MV-4-11 (cell line): Measurements from ENCODE around the gene DPF3.

Experiments
- DNase-seq: peaks from one replicate; lab custom pipeline; 2025; lab: John Stamatoyannopoulos, UW

The DPF3 gene

DNA sequence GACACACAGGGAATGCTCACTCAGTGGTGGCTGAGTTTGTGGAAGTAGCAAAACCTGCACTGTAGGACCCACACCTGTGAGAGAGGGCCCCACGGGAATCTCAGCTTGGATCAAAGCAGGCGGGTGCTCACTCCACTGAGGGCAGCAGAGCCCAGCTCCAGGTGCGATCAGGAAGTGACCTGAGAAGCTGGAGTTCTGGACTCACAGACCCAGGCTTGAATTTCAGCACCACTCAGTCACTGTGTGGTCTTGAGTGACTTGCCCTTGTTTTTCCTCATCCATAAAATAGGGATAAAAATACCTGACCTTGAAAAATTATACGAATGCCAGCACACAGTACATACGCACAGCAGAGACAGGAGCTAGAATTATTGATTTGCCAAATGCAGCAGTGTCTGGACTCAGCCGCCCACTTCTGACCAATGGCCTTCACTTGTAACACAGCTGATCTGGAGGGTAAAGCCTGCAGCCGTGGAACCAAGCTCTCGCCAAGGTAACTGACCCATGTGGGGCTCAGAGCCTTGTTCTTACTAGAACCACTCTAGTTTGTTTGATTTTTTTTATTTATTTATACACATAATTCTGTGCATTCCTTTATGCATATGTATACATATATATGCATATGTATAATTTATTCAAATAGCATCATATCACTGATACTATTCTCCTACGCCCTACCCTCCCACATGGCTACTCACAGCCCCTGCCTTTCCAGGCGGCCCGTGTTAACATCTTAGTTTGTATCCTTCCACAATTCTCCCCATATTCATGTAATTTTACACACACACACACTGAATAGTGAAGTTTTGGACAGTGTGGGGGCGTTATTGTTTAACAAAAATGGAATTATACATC, 53.9 kb downstream of the DPF3 start:
- no peak for DNase-seq

GRCh38 chr14:72839351-72839750, 54.5 kb downstream of the DPF3 start:
- DNase-seq = no peak

GRCh38 chr14:72836085-72836484, 57.8 kb downstream of the DPF3 start:
- DNase-seq = no peak

DNA sequence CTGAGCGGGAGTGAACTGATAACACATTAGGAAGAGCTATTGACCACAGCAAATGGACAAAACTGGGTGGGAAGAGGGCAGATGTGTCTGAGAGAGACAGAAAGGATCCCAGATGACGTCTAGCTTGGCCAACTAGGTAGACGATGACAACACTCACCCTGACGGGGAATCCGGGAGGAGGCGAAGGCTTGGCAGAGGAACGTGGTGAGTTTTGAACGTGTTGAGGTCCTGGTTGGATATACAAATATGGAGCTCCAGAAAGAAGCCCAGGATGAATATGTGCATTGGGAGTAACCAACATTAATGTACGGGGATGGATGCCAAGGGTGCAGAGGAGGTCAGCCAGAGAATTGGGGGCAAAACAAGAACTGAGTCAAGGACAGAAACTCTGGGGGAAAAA, 60.7 kb downstream of the DPF3 start:
- DNase-seq = no peak

- no peak for DNase-seq
Observed at GRCh38 chr14:72830786-72831594, 62.9 kb downstream of the DPF3 start.

DNA sequence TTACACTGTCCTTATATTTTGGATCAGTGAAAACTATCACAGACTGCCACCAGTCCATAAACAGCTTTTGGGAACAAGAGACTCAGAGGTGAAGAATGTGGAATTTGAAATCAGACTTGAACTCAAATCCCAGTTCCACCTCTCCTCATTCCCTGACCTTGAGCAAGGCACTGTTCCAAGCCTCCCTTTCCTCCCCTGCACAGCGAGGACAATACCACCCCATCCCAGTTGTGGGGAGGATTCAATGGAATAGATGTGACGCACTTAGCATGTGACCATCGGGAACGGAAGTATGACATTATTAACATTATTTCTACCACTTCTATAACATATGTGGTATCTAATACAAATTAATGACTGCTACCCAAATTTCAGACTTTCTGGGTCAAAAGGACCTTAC, 63.5 kb downstream of the DPF3 start:
- no peak for DNase-seq

- no peak for DNase-seq
Observed at GRCh38 chr14:72828604-72829003, 65.3 kb downstream of the DPF3 start.

DNA sequence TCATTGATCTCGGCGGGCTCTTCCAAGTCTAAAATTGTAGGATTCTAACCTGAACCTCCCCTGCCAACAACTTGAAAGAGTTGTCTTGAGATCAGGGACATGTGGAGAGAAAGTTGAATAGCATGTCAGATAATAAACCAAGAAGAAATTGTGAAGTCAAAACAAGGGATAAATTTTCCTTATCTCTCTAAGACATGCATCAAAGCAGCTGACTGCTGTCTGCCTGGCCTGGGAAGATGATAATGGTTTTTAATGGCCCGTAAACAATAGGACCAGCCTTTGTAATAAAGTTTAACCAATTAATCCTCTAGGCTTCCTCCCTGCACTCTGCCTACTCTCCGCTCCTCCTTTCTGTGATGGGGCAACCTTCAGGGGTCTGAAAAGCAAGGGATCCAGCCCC, 67.9 kb downstream of the DPF3 start:
- DNase-seq = no peak

DNA sequence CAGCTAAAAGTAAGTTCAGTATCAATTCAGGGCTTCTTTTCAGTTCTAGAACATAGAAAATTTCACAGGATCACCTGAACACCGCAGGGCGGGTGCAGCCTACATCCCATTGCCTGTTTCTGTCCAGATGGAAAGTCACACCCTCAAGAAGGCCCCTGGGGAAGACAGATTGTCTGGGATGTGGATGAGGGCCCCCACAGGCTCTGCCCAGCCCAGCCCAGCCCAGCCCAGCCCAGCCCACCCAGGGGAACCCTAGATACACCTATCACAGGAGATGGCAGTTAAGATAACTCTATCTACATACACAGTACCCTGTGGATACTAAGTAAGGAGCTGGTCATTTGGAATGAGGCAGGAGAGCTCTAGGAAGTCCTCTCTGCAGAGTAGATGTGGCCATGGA, 68.4 kb downstream of the DPF3 start:
- no peak for DNase-seq

DNA sequence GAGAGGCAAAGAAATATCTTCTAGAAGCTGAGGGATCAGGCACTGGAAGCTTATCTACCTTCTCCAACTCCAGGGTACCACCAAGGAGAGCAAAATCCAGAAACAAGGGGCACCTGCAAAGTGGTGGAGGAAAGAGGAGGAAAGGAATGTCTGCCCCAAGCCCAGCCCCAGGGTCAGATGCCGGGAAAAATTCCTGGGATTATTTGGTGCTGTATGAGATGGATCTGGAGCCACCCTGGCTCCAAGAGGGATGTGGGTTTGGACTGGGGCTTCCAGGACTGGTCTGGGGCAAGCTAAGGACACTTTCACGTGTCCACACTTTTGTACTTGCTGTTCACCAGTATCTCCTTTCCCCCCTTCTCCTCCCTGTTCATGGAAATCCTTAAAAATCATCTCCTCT, 69.8 kb downstream of the DPF3 start:
- DNase-seq = no peak

- no peak for DNase-seq
Observed at GRCh38 chr14:72822946-72823611, 70.8 kb downstream of the DPF3 start.

DNA sequence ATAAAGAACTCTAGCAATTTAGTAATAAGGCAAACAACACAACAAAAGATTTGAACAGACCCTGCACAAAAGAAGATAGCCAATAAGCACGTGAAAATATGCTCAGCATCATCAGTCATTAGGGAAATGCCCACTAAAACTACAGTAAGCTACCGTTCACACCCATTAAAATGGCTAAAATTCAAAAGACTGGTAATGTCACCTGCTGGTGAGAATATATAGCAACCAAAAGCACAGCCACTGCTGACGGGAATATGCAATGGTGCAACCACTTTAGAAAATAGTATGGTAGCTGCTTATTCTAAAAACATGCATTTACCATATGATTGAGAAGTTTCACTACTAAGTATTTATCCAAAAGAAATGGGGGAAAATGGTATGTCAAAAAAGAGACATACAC, 74.9 kb downstream of the DPF3 start:
- no peak for DNase-seq

- DNase-seq = no peak
Observed at GRCh38 chr14:72816287-72816686, 77.6 kb downstream of the DPF3 start.

DNA sequence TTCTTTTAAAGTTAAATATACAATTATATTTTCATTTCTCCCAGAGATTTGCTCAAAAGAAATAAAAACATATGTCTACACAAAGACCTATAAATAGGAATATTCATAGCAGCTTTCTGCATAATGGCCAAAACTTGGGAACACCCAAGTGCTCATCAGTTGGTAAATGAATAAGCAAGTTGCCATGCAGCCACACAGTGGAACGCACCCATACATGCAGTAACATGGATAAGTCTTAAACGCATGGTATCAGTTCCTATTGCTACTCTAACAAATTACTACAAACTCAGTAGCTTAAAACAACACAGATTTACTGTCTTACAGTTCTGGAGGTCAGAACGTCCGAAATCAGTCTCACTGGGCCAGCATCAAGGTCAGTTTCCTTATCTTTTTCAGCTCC, 78.5 kb downstream of the DPF3 start:
- DNase-seq = no peak

DNA sequence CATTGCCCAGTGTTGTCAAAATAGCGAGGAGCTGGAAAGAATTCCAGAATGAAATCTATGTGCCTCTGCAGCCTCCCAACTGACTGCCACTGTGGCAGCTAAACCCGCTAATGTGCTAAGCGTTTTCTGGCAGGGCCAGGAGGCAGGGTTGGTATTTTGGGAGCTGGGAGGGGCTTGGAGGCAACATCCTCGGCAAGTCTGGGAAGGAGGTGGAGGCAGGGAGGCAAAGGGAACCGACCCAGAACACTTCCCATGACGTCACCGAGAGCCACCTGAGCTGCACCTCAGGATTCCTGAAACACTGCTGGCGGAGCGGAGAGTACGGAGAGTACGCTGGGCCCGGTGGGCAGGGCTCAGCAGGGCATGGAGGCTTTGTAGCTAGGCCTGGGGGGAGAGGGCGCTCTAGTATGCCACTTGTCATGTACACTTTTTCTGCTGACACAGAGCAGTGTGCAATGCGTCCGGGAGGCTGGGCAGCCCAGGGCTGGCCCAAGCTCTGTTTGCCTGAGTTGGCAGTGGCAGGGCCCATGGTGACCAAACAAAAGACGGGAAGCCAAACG, 81.5 kb downstream of the DPF3 start:
- no peak for DNase-seq

GRCh38 chr14:72810201-72810600, 83.7 kb downstream of the DPF3 start:
- no peak for DNase-seq

DNA sequence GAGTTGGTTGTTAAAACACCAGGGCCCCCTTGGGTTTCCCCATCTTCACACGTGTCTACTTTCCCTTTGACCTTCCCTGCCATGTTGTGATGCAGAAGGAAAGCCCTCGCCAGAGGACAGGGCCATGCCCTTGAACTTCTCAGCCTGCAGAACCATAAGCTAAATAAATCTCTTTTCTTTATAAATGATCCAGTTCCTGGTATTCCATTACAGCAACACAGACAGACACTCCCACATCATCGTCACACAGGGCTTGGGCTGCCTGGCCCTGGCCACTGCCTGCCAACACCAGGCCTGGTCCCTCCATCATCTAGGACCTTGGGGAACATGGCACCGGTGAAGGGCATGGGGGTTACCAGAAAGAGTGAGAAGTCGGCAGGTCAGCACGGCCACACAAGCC, 84.8 kb downstream of the DPF3 start:
- no peak for DNase-seq

- DNase-seq = no peak
Observed at GRCh38 chr14:72808564-72808963, 85.3 kb downstream of the DPF3 start.

DNA sequence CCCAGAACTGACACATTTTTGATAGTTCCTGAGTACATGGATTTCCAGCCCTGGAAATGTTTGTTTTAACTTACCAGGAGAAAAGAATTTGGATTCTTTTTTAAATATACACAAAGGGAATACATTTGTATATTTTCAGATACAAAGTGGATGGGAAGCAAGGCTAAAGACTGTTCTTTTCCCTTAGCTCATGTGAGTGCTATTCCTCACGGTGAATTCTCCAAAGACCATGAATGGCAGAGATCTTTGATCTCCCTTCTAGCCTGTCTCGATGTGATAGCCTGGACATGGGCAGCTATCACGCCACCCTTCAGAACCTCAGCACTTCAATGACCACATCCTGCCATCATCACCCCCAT, 91.3 kb downstream of the DPF3 start:
- DNase-seq = no peak

DNA sequence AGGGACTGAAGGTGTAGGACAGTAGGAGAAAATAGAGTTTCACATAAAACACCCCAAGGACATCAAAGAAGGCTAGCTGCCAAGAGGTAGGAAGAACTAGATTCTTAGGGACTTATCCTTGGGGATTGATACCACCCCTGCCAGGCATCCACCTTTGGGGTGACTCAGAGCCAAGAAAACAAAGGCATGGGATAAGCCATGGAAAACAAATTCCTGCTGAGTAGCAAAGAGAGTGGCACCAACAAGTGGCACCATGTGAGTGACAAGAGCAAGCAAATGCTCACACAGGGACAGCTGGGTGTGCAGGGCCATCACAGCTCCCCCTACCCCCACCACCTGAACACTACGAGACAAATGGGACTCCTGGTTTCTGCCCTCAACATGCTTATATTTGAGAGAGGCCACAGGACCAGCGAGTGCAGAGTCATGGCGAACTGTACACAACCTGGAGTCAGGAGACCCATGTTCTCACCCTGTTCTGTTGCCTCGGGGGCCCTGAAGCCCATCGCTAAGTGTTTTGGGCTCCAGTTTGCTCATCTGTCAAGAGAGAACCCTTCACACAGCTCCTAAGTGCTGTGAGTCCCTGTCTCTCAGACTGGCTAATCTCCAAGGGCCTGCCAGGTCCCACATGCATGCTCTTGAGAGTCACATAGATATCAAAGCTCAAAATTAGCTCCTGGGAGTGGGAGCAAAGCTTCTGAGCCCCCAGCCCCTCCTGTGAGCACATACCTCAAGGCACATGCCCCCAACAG, 91.9 kb downstream of the DPF3 start:
- DNase-seq = no peak

DNA sequence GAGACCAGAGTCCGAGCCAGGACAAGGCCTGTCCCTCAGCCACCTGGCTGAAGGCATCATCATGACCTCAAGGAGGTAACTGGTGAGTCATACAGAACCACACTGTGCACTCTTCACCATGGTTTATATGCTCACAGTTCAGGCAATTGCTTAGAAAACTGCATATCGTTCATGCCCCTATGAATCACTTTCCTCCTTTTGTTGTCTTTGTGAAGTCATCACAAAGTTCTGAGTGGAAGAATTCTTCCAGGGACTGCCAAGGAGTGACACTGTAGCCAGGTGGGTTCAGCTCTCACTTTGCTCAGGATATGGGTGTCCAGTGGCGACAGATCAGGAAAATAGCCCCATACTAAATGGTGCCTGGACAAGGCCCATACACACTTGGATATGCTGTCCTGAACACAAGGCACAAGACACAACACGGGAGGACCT, 92.5 kb downstream of the DPF3 start:
- DNase-seq = no peak

GRCh38 chr14:72800848-72801370, 93.0 kb downstream of the DPF3 start:
- no peak for DNase-seq
